Posterior vena cava (tissue), 2 donors: ENCODE measurements around the gene FBLN1. TPM values are rescaled to one million over a fixed set of nuclear protein-coding genes. Genes with fewer than 3 reads are reported as not detected.
"Not testable (repeated sequence)": the region's sequence is repeated elsewhere in the genome, so short reads cannot be mapped to it uniquely, and the experiment has no call there.

Experiments used
- DNase-seq: peaks from one replicate; pipeline ENCODE4 v3.0.0-alpha.2; 2020; ENCODE audit warnings: low spot score
- intact Hi-C, 2 donors: fragments of 100-400 bp; cut with DNase I; formaldehyde crosslinking; loops; one replicate each; pipeline versions ENCODE4 v1.14.1 to v1.14.2; 2022 to 2023
- total RNA-seq, 2 donors: library from RNA; stranded (reverse); fragmentation: NEBNext Ultra II Directional; extraction: Animal tissue kit (Norgen Biotek cat#: 25700); gene quantifications; one replicate each; pipeline ENCODE4 v1.2.1, GENCODE V29; 2021
- donor health status: DM: yes; HTN: yes; CAD: no.
- donor health status: DM: yes; HTN: yes; CAD: no.

The FBLN1 gene
- total RNA-seq, 2 donors from 2014 or later, result 608 to 1,210 TPM

GRCh38 chr22:45553351-45554039 lies 50.8 kb downstream of the FBLN1 start:
- intact Hi-C loops, result loop anchor here (2.0 to 5.0 kb wide), 3 partner anchors 106 to 286 kb away; no protein-coding TSS in a partner anchor
- peak; percentile 91 for DNase-seq

DNA sequence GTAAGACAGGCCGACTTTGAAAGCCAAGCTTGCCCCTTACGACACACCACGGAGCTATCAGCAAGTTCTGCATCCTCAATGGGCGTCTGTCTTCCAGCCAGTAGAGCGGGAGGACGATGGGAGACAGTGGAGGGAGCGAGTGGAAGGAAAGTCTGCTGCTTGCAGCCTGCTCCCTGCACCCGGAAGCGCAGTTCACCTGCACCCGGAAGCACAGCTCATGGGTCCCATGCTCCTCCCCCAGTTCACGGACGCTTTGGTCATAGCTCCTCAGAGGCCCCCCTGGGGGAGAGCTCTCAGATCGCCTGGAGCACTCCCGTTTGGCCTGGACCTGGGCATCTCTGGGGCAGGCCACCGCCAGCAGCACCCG lies 51.3 kb downstream of the FBLN1 start:
- intact Hi-C loops, result loop anchor here (2.0 to 5.0 kb wide), 3 partner anchors 107 to 287 kb away; no protein-coding TSS in a partner anchor
- DNase-seq, result no peak

DNA sequence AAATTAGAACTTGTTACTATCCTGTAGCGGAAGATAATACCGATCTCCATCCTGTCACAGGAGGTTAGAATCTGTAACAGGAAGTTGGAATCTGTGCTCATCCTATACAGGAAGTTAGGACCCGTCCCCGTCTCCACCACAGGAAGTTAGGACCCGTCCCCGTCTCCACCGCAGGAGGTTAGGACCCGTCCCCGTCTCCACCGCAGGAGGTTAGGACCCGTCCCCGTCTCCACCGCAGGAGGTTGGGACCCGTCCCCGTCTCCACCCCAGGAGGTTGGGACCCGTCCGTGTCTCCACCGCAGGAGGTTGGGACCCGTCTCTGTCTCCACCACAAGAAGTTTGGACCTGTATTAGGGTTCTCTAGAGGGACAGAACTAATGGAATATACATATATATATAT lies 52.2 kb downstream of the FBLN1 start:
- DNase-seq, result no peak
- intact Hi-C loops, result loop anchor here (2.0 to 5.0 kb wide), 3 partner anchors 108 to 288 kb away; no protein-coding TSS in a partner anchor

GRCh38 chr22:45557926-45558325 lies 55.2 kb downstream of the FBLN1 start:
- DNase-seq, result peak; percentile 29
- intact Hi-C loops, result not testable (repeated sequence)

- DNase-seq, intact Hi-C loops: not testable (repeated sequence)
Observed at GRCh38 chr22:45560092-45560491, 57.4 kb downstream of the FBLN1 start.

DNA sequence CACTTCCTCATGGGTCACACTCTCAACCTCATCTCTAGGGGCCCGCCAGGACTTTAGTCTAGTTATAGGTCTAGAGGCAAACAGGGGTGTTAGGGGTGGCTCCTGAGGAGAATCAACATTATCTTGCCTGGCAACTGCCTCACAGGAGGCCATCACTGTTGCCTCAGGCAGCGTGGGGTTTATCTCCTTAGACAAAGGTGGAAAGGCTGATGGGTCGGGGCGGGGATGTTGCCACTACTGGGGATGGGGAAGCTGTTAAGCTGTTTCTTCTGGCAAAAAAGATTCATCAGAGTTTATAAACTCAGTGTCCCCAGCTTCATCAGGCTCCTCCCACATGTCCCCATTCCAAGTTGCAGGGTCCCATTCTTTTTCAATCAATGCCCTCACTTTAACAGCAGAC lies 58.1 kb downstream of the FBLN1 start:
- peak; percentile 67 for DNase-seq
- intact Hi-C loops, result not testable (repeated sequence)

DNA sequence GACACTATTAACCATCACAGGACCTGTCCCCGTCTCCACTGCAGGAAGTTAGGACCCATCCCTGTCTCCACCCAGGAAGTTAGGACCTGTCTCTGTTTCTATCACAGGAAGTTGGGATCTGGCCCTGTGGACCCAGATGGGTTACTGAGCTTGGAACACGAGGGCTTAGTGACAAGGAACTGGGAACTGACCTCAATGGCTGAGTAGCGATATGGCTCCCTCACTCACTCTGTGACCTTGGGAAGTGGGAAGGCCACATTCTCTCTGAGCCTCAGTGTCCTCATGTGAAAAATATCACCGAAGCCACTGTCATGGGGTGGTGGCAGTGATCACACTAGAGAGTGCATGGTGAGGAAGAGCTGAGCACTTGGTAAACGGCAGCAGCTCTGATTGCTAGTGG lies 59.4 kb downstream of the FBLN1 start:
- intact Hi-C loops, result no loop called here
- DNase-seq, result peak; percentile 19

DNA sequence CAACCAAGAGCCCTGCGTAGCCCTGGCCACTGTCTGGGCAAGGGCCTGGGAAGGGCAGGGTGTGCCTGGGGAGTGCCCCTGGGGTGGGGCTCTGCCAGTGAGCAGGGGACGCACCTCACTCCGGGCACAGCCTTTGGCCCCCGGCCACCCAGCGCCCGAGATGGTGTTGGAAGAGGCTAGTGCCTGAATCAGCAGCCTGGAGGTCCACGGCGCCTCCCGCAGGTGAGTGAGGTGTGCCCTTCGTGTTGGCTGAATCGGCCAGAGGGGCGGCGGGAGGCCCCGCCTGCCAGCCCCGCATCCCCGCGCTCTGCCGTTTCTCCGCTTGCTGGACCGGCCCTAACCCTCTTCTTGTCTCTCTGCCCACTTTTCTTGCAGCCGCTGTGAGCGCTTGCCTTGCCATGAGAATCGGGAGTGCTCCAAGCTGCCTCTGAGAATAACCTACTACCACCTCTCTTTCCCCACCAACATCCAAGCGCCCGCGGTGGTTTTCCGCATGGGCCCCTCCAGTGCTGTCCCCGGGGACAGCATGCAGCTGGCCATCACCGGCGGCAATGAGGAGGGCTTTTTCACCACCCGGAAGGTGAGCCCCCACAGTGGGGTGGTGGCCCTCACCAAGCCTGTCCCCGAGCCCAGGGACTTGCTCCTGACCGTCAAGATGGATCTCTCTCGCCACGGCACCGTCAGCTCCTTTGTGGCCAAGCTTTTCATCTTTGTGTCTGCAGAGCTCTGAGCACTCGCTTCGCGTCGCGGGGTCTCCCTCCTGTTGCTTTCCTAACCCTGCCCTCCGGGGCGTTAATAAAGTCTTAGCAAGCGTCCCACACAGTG lies 60.1 kb downstream of the FBLN1 start:
- intact Hi-C loops, result no loop called here
- peak; percentile 82 for DNase-seq

- intact Hi-C loops, result no loop called here
Observed at GRCh38 chr22:45563362-45564040, 60.8 kb downstream of the FBLN1 start.

GRCh38 chr22:45564349-45565030 lies 61.8 kb downstream of the FBLN1 start:
- intact Hi-C loops, result no loop called here
- peak; percentile 42 for DNase-seq

More at GRCh38 chr22:45563362-45564040, 60.8 kb downstream of the FBLN1 start:
- DNase-seq, result peak; percentile 70

DNA sequence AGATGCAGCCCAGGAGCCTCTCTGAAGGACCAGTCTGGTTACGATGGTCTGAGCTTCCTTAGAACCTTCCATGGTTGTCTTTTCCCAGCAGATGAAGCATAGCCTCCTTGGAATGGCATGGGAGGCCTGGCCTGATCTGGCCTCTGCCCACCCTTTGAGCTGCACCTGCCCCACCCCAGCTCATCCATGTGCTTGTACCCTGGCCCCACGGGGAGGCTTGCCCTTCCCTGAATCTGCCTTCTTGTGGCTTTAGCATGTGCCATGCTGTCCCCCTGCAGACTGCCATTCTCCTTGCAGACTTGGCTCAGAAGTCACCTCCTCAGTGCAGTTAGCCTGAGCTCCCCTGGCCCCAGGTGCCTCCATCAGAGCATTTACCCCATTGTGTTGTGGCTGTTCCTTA lies 62.5 kb downstream of the FBLN1 start:
- peak; percentile 73 for DNase-seq
- intact Hi-C loops, result no loop called here

- DNase-seq, result no peak
- intact Hi-C loops, result no loop called here
Observed at GRCh38 chr22:45565973-45566372, 63.3 kb downstream of the FBLN1 start.

DNA sequence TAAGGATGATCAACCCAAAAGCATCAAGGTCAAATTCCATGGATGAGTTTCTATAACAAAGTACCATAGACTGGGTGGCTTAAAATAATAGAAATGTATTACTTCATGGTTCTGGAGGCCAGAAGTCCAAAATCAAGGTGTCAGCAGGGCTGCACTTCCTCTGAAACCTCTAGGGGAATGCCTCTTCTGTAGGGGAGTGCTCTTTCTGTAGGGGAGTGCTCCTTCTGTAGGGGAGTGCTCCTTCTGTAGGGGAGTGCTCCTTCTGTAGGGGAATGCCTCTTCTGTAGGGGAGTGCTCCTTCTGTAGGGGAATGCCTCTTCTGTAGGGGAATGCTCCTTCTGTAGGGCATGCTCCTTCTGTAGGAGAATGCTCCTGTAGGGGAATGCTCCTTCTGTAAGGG lies 65.5 kb downstream of the FBLN1 start:
- intact Hi-C loops, result no loop called here
- DNase-seq, result no peak

- intact Hi-C loops, result no loop called here
- DNase-seq, result no peak
Observed at GRCh38 chr22:45571089-45571488, 68.4 kb downstream of the FBLN1 start.

GRCh38 chr22:45572444-45572843 lies 69.8 kb downstream of the FBLN1 start:
- no peak for DNase-seq
- intact Hi-C loops, result no loop called here

- intact Hi-C loops, result no loop called here
- DNase-seq, result peak; percentile 83
Observed at GRCh38 chr22:45574069-45574703, 71.5 kb downstream of the FBLN1 start.

- DNase-seq, result no peak
Observed at GRCh38 chr22:45575173-45575572, 72.5 kb downstream of the FBLN1 start.

GRCh38 chr22:45575607-45576272 lies 73.1 kb downstream of the FBLN1 start:
- intact Hi-C loops, result no loop called here
- no peak for DNase-seq

More at GRCh38 chr22:45575173-45575572, 72.5 kb downstream of the FBLN1 start:
- intact Hi-C loops, result no loop called here
